ENCODE measurements around the gene AADAC.
"Not testable (repeated sequence)": the region's sequence is repeated elsewhere in the genome, so short reads cannot be mapped to it uniquely, and the experiment has no call there.

Gene AADAC

GRCh38 chr3:151798466-151798865 lies 15.4 kb upstream of the AADAC start:
- DNase-seq = no peak

GRCh38 chr3:151800431-151800830 lies 13.5 kb upstream of the AADAC start:
- DNase-seq = no peak

GRCh38 chr3:151804267-151804666 lies 9.6 kb upstream of the AADAC start:
- no peak for DNase-seq

- DNase-seq = no peak
Observed at GRCh38 chr3:151806838-151807237, 7.1 kb upstream of the AADAC start.

GRCh38 chr3:151808926-151809325 lies 5.0 kb upstream of the AADAC start:
- DNase-seq = not testable (repeated sequence)

GRCh38 chr3:151811474-151811873 lies 2.4 kb upstream of the AADAC start:
- DNase-seq = no peak

- no peak for DNase-seq
Observed at GRCh38 chr3:151814588-151814987, 672 bp downstream of the AADAC start.

GRCh38 chr3:151816091-151816604 lies 2.2 kb downstream of the AADAC start:
- no peak for DNase-seq

GRCh38 chr3:151817473-151817872 lies 3.6 kb downstream of the AADAC start:
- DNase-seq = no peak

- no peak for DNase-seq
Observed at GRCh38 chr3:151818361-151818760, 4.4 kb downstream of the AADAC start.

- DNase-seq = no peak
Observed at GRCh38 chr3:151819910-151820309, 6.0 kb downstream of the AADAC start.

- DNase-seq = no peak
Observed at GRCh38 chr3:151827816-151828215, 13.9 kb downstream of the AADAC start.

- DNase-seq = no peak
Observed at GRCh38 chr3:151835751-151836525, 22.0 kb downstream of the AADAC start.

GRCh38 chr3:151837057-151837456 lies 23.1 kb downstream of the AADAC start:
- no peak for DNase-seq

GRCh38 chr3:151838574-151839312 lies 24.8 kb downstream of the AADAC start:
- no peak for DNase-seq

- DNase-seq = no peak
Observed at GRCh38 chr3:151839313-151839631, 25.4 kb downstream of the AADAC start.

- DNase-seq = no peak
Observed at GRCh38 chr3:151841801-151842200, 27.9 kb downstream of the AADAC start.

GRCh38 chr3:151843275-151843674 lies 29.4 kb downstream of the AADAC start:
- no peak for DNase-seq

- DNase-seq = no peak
Observed at GRCh38 chr3:151845306-151845905, 31.5 kb downstream of the AADAC start.

GRCh38 chr3:151850065-151850464 lies 36.1 kb downstream of the AADAC start:
- DNase-seq = not testable (repeated sequence)

- no peak for DNase-seq
Observed at GRCh38 chr3:151852074-151852811, 38.3 kb downstream of the AADAC start.

- DNase-seq = no peak
Observed at GRCh38 chr3:151856118-151856517, 42.2 kb downstream of the AADAC start.

GRCh38 chr3:151856641-151857040 lies 42.7 kb downstream of the AADAC start:
- DNase-seq = no peak
